HCT116 (cell line): ENCODE results near the gene CDH5.

Source experiments
- EZH2 ChIP-seq: fragments of 200-600 bp; sonication (generic); IDR thresholded peaks from 2 replicates; pipeline ENCODE4 v1.6.1; 2017; ENCODE audit warnings: antibody characterized with exemption, mixed run types
- POLR2A ChIP-seq: IDR thresholded peaks from 2 replicates; pipeline ENCODE4 v1.7.0; 2011; ENCODE audit warnings: borderline replicate concordance; ENCODE audit not compliant: insufficient read depth, insufficient read length; ENCODE audit errors: extremely low read depth
- REST ChIP-seq: IDR thresholded peaks from 2 replicates; pipeline ENCODE4 v1.6.1; 2012; ENCODE audit warnings: low read depth
- TCF7L2 ChIP-seq: IDR thresholded peaks from 2 replicates; pipeline ENCODE4 v1.7.0; 2011; ENCODE audit warnings: borderline replicate concordance, inconsistent platforms; ENCODE audit not compliant: insufficient read depth, insufficient read length; ENCODE audit errors: extremely low read depth
- YY1 ChIP-seq: IDR thresholded peaks from 2 replicates; pipeline ENCODE4 v1.6.1; 2011; ENCODE audit warnings: low read length, low read depth, moderate library complexity, mild to moderate bottlenecking; ENCODE audit not compliant: insufficient replicate concordance; ENCODE audit errors: extremely low read depth
- ZFX ChIP-seq: fragments of 450-650 bp; IDR thresholded peaks from 2 replicates; pipeline ENCODE4 v1.6.1; 2017
- TF ChIP-seq, protein P1 (sequence below), 3 experiments: fragments of 200-600 bp in 1 of 3; sonication (generic) in 1 of 3; IDR thresholded peaks in 2 of 3; conservative IDR thresholded peaks in 1 of 3; 2 replicates each; pipeline ENCODE4 v1.5.1; 2012 to 2017; ENCODE audit warnings: low read depth in 2 of 3, low read length in 2 of 3, antibody characterized with exemption in 1 of 3, borderline replicate concordance in 1 of 3, control low read depth in 1 of 3, mild to moderate bottlenecking in 1 of 3, mixed read lengths in 1 of 3, mixed run types in 1 of 3, moderate library complexity in 1 of 3; ENCODE audit not compliant: insufficient read depth in 1 of 3

DNA sequence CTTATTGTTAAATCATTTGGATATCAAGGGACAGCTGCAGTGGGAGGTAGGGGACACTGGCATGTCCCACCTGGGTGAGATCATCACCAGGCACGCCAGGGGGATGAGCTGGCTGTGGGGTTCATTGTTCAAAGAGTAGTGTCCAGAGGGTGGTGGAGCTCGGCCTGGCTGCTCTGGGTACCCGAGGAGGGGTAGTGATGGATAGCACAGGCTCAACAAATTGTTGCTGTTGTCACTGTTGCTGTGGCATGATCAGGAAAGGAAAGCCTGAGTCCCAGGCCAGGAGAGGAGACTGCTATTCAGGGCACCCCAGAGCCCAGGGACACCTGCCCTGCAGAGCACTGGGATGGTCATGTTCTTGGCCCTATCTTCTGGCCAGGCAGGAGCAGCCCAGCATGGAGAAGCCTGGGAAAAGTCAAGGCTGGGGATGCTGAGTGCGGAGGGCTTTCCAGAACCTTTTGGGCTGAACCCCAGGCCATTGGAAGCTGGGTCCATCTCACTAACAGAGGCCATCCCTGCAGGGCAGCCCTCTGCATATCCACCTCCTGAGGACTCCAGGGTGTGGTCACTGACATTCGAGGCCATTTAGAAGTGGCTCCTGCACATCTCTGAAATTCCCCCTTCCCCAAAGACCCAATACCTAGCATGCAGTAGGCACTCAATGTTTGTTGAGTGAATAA lies 72.7 kb downstream of the CDH5 start:
- TF ChIP-seq EZH2 (no peak), POLR2A (no peak), YY1 (no peak), TCF7L2 (no peak), REST (no peak), ZFX (no peak)
- TF ChIP-seq, protein P1, sequence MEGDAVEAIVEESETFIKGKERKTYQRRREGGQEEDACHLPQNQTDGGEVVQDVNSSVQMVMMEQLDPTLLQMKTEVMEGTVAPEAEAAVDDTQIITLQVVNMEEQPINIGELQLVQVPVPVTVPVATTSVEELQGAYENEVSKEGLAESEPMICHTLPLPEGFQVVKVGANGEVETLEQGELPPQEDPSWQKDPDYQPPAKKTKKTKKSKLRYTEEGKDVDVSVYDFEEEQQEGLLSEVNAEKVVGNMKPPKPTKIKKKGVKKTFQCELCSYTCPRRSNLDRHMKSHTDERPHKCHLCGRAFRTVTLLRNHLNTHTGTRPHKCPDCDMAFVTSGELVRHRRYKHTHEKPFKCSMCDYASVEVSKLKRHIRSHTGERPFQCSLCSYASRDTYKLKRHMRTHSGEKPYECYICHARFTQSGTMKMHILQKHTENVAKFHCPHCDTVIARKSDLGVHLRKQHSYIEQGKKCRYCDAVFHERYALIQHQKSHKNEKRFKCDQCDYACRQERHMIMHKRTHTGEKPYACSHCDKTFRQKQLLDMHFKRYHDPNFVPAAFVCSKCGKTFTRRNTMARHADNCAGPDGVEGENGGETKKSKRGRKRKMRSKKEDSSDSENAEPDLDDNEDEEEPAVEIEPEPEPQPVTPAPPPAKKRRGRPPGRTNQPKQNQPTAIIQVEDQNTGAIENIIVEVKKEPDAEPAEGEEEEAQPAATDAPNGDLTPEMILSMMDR (IDR thresholded peaks at IDR 0.05 in 2 of 3, conservative IDR thresholded peaks at IDR 0.05 in 1 of 3; ENCODE audit: borderline replicate concordance in 1 of 3, insufficient read depth in 1 of 3, low read depth in 2 of 3, low read length in 2 of 3) = no peak
